Activated CD8-positive, alpha-beta memory T cell treated with anti-CD3 and anti-CD28 coated beads for 24 hours (primary cell): ENCODE results near the gene DIS3L.
"Not testable (repeated sequence)": the region's sequence is repeated elsewhere in the genome, so short reads cannot be mapped to it uniquely, and the experiment has no call there.

Experiments used
- DNase-seq: peaks from one replicate; pipeline ENCODE4 v3.0.0-alpha.2; 2020

Gene DIS3L

DNA sequence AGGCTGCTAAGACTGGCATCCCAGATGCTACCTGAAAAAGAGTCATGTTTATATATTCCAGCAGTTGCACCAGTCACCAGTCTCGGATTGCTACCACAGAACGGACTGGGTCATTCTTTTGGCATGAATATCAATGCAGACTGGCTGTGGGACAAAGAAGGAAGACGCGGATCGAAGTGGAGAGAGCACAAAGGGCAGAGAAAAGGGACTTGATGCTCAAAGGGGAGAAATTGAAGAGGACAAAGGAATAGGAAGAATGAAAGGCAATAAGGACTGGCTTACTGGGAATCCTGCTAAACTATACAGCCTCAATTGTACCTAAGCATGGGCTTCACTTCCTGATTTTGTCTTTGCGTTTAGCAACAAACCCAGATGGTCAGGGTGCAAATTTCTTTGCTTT, 15.3 kb upstream of the DIS3L start:
- no peak for DNase-seq

DNA sequence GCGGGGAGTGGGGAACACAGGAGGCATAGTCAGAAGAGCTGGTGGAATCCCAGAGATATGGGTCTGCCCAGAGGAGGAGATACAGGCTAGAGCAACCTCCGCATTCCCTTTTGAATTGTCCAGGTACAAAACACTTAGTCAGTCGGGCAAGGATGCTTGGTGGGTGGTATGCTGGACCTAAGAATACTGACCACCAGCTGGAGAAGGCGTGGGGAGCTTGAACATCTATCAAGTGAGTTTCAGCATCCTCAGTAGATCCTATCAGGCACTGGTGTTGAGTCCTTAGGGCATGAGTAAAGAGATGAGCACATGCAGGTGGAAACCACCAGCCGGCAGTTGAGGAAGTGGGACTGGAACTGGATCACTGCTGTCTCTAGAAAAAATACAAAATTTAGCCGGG, 14.7 kb upstream of the DIS3L start:
- no peak for DNase-seq

DNA sequence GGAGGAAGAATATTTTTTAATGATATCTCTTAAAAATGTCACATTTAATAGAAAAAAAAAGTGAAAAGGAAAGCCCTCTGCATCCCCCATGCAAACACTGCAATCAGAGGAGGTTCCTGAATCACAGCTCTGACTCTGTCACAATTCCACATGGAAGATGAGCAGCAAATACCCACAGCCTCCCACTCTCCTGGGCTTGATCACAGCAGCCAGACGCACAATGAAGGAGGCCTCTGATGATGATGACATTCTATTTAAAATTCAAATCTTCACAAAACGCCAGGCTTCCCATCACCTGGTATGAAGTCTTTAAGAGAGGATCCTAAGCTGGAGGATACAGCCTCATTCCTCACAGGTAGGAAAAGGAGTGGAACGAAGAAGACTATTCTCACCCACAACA, 9.1 kb upstream of the DIS3L start:
- DNase-seq: no peak

DNA sequence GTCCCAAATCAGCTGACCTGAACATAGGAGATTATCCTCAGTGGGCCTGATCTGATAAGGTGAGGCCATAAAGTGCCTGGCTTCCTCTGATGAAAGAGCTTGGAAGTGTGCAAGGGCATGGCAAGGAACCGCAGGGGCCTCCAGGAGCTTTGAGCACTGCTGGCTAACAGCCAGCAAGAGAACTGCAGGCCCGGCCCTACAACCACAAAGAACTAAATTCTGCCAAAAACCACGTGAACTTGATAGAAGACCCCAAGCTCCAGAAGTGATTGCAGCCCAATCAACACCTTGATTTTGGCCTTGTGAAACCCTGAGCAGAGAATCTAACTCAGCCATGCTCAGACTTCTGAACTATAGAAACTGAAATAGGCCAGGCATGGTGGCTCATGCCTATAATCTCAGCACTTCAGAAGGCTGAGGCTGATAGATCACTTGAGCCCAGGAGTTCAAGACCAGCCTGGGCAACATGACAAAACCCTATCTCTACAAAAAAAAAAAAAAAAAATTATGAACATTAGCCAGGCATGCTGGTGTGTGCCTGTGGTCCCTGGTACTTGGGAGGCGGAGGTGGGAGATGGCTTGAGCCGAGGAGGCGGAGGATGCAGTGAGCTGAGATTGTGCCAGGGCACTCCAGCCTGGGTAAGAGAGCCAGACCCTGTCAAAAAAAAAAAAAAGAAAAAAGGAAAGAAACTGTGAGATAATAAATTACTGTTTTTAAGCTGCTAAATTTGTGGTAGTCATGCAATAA, 7.7 kb upstream of the DIS3L start:
- no peak for DNase-seq

DNA sequence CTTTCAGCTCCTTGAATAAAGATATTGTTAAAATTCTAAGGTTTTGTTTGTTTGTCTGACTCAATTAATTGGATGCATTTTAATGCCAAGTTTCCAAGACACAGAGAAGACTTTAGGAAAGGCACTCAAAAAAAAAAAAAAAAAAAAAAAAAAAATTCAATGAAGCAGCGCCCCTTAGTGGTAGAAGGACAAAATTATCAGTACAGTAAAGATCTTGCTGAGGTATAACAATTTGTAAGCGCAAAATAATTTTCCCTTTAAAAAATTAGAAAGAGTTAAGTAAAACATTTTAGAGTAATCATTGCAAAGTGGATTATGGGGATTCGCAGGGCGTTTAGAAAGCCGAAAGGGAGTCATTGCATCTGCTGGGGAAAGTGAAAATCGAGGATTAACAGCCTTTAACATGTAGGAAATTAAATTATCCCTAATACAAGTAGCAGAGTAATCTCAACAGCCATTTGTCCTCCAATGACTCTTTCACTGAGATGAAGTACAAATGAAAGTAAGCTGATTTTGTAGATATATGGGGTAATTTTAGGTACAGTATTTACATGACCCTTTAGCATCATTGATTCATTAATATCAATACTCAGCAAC, 5.8 kb upstream of the DIS3L start:
- DNase-seq: no peak

DNA sequence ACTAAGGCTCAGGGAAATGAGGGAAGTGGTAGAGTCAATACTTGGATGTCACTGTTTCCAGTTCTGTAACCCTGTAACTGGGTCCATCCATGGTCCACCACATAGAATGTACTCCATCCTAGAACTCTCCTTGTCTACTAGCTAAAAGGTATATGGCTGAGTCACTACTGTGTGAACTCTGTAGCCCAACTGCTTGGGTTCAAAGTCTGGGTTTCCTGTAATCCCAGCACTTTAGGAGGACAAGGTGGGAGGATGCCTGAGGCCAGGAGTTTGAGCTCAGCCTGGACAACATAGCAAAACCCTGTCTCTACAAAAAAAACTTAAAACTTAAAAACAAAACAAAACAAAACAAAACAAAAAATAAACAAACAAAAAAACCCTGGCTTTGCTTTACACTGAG, 5.3 kb upstream of the DIS3L start:
- DNase-seq: no peak

DNA sequence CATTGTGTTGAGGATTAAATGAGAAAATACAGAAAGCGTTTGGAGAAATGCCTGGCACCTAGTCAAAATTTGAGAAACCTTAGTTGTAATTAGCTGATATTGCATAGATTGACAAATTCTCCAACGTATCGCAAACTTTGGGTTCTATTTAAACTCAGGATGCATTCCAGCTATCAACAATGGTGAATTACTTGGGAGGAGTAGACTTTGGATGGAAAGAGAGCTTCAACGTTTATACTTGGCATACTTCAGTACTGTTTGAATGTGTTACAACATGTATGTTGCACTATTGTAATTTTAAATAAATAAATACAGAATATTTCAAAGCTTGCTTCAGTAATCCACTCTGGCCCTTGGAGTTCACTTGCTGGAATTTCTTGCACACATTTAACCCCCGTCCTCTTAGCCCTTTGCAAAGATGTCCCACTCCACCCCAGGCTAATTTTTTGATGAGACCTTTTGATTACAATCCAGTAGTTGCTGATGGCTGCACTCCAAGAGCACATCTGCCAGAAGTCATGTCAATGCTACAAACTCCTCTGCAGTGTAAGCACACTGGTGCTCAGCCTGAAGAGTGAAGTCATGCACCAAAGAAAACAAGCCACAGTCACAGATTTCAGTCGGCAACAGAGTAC, 4.7 kb upstream of the DIS3L start:
- DNase-seq: no peak

DNA sequence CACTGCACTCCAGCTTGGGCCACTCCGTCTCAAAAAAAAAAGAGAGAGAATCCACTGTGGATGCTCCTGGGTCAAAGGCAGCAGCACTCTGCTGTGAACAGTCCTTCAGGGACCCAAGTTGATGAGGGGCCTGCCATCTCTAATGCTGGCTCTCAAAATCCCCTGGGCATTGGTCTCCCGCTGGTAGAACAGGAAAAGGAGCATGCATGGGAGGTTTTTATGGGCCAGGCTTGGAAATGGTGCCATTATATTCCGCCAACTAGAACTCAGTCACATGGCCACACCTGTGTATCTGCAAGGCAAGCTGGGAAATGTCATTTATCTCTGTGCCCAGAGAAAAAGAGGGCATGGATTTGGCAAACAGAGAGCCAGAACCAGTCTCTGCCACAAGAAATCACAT, 3.4 kb upstream of the DIS3L start:
- DNase-seq: no peak

DNA sequence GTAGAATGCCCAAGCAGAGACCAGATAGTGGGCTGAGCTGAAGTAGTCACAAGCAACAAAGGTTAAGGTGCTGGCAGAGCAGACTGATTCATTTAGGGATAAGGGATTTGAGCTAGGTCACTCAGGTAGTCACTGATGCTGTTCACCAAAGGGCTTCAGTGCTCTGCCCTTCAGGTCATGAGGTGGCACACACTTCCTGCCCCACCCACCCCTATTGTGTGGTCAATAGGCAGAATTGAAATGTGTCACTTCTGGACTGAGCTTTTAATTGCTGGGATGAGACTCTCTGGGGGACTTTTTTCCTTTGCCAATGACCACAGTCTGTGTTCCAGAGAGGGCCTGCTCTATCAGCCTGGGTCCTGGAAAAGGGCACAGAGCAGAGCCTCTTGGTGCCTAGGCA, 2.9 kb upstream of the DIS3L start:
- no peak for DNase-seq

DNA sequence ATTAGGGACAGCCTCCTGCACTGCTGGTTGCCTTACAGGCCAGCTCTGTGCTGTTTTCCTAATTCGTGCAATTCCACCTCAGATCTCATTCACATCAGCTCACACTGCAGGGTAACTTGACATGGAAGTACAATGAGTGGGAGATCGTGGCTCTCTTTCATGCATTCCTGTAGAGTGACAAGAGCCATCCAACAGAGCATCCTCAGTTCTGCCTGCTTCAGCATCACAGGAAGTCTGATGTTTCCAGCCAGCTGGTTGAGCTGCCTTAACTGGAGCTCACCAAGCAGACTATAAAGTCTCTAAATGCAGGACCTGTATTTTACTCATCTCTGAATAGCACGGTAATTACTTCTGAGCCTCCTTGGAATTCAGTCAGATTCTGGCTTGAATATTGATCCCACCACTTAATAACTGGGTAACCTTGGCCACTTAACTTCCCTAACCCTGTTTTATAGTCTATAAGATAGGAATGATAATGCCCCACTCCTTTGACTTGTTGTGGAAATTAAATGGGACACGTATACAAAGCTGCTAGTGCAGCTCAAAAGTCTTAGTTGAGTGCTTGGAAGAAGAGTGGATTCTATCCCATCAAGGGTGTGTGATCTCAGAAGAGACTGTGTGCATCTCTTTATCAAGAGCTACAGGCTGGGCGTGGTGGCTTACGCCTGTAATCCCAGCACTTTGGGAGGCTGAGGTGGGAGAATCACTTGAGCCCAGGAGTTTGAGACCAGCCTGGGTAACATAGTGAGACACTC, 1.4 kb upstream of the DIS3L start:
- DNase-seq: no peak

DNA sequence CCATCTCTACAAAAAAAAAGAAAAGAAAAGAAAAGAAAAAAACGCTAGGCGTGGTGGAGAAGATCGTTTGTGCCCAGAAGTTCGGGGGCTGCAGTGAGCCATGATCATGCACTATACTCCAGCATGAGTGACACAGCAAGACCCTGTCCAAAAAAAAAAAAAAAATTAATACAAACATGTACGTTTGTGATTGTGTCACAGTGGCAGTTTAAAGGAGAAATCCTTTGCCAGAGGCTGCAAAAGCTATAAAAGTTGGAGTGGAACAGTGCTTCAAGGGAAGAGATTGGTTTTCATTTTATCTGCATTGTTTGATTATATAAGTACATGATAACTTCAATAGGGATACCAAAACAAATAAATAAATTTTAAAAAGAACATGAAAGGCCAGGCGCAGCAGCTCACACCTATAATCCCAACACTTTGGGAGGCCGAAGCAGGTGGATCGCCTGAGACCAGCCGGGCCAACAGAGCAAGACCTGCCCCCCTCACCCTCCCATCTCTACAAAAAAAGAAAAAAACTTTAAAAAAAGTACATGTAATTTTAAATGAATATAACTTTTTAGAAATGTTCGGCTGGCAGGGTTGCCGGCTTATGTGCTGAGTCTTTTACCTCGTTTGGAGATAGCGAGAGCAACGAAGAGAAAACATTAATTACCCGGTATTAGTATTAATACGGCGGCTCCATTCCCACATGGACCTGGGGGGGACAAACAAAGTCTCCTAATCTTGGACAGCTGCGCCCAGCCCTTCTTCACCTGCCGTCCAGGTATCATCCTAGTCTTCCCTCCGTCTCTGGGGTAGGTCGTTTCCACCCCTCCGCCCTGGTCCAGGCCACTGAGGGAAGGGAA, 573 bp upstream of the DIS3L start:
- DNase-seq: no peak

DNA sequence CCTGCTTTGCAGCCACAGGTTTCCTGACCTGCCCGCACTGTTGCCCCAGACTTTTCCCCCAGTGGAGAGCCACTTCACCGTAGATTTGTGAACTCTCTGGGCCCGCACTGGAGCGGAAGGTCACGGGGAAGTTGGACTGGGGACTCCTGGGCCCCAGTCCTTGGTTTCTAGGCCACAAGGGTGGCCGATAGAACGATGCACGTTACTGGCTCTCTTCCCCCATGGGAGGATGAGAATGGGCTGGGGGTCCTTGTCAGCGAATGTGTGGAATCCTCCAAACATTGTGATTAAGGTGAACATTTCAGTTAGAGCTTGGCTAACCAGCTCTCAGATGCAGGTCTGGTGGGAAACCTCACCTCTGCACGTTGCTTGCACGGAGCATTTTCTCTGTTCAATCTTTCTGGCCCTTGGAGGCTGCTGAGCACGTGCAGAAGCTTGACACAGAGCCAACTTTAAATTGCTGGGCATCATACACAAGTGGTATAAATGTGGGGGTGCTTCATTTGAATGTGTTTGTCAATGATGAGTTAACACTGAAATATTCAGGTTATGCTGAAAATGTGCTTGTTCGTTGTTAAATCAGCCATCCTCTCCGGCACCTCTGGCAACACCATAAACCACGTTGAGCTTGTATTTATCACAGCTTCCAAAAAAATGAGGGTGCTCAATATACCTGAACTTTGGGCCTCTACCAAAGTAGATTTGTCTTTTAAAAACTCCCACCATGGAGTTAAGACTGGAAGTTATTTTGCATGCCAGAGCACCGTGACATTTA, 976 bp downstream of the DIS3L start:
- no peak for DNase-seq

DNA sequence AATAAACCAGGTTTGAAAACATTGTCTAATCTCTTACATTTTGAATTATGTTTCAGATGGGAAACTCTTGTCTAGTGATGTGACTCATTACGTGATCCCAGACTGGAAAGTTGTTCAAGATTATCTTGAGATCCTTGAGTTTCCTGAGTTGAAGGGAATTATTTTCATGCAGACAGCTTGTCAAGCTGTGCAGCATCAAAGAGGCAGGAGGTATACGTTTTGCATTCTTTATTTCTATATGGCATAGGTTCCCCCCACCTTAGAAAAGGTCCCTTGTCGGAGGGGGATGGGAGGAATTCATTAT, 1.5 kb downstream of the DIS3L start:
- no peak for DNase-seq

DNA sequence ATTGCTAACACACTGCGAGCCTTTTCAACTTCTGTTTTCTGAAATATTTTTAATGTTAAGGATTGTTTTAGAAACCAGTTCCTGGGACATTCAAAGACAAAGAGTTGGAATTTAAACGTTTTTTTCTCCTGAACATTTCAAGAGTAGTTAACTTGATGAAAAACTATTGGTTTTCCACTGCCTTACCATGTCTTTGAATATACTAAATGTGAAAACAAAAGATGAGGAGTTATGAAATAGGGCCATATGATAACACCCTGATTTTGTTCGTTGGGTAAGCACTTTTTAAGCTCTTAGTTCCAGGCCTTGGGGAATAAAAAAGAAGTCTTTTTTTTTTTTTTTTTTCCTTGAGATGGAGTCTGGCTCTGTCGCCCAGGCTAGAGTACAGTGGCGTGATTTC, 2.8 kb downstream of the DIS3L start:
- no peak for DNase-seq

DNA sequence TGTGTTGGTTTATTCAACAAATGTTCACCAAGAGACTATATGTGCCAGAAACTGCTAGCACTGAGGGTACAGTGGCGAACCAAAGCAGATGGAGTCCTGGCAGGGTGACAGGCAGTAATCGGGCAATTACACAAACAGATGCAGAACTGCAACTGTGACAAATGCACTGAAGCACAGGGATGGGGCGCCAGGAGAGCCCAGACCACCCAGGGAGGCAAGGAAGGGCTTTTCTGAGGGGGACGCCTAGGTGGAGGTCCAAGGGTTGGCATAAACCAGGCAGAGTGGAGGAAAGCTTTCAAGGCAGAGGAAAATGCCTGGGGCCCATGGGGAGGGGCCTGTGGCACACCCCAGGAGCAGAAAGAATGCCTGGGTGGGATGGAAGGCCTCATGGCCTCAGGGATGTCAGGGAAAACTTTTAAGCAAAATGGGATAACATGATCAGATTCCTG, 5.5 kb downstream of the DIS3L start:
- DNase-seq: no peak

DNA sequence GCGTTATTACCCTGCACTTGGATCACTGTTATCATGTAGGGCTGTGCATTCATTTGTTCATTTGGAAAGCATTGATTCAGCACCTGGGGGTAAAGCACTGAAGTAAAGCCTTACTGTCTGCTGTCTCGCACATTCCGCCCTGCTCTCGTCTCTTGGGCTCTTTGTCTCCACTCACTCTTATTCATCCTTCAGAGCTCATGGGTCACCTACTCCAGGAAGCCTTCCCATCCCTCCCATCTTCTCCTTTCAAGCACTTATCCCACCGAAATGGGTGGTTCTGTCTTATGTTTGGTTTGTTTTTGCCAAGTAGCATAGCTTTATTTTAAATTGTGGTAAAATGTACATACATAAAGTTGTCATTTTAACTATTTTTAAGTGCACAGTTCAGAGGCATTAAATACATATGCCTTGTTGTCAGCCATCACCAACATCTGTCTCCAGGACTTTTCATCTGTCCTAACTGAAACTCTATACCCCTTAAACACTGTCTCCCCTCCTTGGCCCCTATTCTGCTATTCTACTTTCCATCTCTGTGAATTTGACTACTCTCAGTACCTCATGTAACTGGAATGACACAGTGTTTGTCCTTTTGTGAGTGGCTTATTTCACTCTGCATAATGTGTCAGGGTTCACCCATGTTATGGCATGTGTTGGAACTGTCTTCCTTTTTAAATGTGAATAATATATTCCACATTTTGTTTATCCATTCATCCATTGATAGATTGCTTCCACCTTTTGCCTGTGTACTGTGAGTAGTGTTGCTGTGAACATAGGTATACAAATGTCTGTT, 9.3 kb downstream of the DIS3L start:
- DNase-seq: no peak

DNA sequence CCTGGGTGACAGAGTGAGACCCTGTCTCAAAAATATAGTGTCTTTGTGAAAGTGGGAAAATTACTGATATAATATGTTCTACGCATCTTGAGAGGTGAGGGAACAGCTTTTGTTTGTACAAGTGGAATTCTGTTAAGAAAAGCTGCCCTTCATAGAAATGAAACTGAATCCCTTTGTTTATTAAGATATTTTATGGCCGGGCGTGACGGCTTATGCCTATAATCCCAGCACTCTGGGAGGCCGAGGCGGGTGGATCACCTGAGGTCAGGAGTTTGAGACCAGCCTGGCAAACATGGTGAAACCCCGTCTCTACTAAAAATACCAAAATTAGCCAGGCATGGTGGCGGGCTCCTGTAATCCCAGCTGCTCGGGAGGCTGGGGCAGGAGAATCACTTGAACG, 11.1 kb downstream of the DIS3L start:
- DNase-seq: not testable (repeated sequence)

DNA sequence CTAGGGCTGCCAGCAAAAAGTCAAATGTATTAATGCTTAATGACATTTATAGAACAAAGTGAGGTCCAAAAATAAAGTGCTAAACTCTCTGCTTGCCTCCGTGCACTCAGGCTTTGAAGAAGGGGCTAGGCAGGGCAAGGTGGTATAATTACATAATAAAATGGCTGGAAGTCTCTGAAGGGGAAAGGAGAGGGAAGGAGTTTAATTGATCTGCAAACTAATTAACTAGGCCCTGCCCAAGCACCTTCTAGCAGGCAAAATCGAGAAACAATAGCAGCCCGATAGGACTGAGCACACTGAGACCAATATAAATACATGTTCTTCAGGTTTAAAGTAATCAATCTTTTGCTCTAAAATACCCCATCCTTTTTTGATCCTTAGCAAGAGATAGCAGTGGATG, 13.0 kb downstream of the DIS3L start:
- no peak for DNase-seq

DNA sequence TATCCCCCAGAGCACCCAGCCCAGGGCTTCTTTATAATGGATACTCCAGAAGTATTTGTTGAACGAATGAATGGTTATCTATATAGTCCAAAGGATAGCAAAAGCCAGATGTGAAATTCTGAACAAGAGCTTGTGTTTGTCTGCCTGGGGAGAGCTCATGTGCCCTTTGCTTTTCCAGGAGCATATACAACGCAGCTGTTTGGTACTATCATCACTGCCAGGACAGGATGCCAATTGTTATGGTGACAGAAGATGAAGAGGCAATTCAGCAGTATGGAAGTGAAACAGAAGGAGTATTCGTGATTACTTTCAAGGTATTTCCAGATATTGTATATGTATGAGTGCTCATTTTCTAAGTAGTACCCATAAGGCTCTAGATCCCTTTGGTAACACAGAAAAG, 15.2 kb downstream of the DIS3L start:
- no peak for DNase-seq

DNA sequence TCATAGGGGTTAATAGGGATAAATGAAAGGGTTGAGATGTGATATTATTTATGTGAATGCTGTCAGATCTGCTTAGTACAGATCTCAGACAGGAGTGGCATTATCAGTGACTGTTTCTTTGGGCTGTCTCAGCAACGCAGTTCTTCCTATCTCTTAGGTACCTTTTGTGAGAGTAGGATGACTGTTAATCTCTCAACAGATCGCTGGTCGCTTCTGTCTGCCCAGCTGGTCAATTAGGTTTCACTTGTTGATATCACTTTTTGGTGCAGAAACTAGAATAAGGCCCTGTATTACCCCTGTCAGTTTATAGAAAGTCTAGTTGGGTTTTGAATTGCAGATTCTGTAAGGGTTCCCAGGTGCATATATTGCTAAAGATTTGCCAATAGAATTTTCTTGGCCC, 16.5 kb downstream of the DIS3L start:
- no peak for DNase-seq

DNA sequence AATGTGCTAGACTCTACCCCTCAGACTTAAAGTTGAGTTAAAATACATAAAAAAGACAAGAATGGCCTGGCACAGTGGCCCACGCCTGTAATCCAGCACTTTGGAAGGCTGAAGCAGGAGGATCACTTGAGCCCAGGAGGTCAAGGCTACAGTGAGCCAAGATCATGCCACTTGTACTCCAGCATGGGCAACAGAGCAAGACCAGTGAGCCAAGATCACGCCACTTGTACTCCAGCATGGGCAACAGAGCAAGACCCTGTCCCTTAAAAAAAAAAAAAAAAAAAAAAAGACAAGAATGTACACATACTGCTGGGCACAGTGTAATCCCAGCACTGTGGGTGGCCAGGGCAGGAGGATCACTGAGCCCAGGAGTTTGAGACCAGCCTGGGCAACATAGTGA, 17.4 kb downstream of the DIS3L start:
- DNase-seq: no peak
